Activated CD4-positive, alpha-beta T cell treated with anti-CD3 and anti-CD28 coated beads for 4 hours (primary cell): ENCODE results near the gene TULP1.
A peak's percentile ranks its signal among the peaks of the same experiment; 100 is the strongest.

Source experiments
- DNase-seq, 2 donors: peaks; one replicate each; pipeline ENCODE4 v3.0.0-alpha.2; 2020

TULP1 gene

DNA sequence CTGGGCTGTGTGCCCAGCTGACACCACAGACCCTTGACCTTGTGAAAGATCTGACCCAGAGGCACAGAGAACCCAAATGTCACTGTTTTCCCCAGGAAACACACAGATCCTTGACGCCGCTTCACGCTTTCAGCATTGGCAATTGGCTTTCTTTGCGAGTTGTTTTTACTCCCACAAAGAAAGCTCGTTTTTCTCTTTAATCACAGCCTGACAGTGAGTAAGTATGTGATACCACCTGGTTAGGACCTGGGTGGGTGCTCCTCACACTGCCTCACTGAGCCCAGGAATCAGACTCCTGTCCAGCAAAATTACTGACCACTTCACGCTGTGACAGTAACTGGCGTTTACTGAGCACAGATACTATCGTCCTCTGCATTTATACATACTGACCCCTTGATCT, 31.5 kb downstream of the TULP1 start:
- DNase-seq: no peak

DNA sequence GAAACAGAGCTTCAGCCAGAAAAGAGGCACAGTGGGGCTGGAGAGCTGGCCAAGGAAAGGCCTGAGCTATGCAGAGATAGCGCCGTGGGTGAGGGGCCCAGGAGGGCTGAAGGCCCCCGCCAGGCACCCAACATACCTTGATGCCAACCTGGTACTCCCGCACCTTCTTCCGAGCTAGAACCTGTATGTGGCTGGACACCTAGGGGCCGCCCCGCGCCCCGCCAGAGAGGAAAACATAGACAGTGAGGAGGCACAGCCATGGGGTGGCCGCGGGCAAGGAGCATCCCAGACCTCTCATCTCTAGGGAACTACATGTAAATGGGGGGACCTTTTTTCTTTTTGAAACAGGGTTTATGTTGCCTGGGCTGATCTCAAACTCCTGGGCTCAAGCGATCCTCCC, 32.5 kb downstream of the TULP1 start:
- DNase-seq: no peak

DNA sequence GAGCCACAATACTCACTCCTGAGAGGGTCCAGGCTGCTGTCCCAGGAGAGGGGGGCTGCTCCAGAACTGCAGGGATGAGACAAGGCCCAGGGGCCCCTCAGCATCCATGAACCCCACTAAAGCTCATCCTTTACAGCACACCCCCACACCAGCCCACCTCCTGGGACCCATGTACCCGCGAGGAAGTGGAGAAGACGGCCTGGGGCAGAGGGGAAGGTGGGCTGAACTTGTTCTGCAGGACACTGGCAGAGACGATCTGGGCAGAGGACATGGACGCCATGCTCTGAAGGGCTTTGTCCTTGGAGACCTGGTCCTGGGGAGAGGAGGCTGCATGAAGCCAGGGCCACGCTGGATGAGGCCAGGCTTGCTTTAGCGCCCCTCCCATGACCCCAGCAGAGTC, 34.4 kb downstream of the TULP1 start:
- no peak for DNase-seq

DNA sequence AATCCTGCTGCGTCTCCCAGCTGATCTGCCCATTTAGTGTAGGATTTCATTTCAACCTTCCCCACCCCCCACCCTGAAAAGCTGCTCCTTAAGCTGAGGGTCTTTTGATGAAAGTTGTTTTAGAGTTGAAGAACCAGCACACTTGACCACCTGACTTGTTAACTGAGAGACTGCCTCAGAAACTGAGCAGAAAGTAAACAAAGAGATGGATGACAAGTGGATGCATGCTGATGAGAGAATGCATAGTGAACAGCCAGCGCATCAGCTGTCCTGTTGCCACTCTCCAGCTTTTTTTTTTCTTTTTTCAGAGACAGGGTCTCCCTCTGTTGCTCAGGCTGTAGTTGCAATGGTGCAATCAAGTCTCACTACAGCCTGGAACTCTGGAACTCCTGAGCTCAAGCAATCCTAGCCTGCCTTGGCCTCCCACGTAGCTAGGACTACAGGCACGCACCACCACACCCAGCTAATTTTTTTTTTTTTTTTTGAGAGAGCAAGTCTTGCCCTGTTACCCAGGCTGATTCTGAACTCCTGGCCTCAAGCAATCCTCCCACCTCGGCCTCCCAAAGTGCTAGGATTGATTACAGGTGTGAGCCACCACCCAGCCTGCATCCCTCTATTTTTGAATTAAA, 35.0 kb downstream of the TULP1 start:
- DNase-seq: no peak

DNA sequence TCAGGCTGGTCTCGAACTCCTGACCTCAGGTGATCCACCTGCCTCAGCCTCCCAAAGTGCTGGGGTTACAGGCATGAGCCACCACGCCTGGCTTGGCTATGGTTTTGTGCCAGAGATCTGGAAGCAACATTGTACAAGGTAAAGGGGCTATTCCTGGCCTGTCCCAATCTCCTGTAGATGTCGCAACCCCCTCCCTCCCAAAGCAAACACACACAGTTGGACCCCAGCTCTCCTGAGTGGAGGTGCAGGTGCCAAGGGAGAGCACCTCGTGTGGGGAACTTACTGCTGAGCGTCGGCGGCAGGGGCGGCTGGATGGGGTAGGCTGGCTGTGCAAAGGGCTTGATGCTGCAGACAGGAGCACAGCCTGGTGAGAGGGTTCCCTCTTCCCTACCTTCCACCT, 35.7 kb downstream of the TULP1 start:
- DNase-seq: no peak

DNA sequence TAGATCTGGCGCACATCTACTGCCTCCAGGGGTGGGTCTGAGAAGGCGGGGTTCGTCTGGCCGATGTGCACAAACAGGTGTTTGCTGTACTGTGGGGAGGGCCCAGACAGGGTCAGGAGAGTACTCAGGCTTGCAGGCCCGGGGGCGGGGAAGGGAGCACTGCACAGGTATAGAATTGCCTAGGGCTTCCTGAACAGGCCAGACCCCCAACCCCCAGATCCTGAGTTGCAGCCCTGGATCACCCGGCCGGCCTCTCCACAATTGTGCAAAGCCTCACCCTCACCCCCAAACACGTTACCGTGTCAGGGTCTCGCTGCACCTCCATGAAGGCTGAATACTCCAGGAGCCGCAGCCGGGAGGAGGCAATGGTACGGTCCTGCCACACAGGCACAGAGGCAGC, 36.7 kb downstream of the TULP1 start:
- DNase-seq: no peak

DNA sequence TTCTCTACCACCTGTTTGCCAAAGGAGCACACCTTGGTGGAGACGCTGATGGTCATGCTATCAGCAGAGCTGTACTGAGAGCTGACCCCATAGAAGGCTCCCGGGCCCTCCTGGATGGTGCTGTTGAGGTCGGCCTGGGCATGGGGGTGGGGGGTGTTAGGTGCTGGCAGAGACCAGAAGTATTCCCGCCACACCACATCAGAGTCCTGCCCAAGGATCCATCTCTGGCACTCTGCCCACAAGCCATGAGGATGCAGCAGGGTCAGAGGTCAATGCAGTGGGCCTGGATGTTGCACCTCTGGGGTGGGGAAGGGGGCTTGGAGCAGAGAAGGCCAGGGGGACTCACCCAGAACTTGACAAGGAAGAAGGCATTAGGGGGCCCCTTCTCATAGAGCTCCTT, 37.1 kb downstream of the TULP1 start:
- DNase-seq: no peak

DNA sequence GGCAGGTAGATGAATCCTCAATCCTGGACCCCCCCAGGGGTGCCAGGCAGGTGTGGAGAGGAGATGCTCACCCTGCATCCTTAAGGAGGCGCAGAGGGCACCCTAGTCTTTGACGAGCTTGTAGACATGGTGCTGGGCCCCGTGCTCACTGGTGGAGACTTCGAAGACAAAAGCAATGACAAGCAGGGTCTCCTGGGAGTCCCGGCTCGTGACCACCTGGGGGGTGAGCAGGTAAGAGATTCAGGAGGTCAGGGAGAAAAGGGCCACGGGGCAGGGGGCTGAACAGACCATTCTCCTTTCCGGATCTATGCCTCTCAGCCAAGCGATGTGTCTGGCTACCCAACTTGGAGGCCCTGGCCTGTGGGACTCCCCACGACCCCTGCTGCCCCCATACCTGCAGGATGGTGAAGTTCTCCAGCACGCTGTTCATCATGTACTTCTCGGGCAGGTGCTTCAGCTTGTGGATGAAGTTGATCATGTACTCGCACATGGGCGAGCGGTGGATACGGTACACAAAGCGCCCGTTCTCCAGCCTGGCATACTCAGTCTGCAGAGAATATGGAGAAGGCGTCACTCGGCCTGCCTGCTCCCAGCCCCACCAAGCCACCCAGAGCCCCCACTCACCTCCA, 37.6 kb downstream of the TULP1 start:
- DNase-seq: no peak

DNA sequence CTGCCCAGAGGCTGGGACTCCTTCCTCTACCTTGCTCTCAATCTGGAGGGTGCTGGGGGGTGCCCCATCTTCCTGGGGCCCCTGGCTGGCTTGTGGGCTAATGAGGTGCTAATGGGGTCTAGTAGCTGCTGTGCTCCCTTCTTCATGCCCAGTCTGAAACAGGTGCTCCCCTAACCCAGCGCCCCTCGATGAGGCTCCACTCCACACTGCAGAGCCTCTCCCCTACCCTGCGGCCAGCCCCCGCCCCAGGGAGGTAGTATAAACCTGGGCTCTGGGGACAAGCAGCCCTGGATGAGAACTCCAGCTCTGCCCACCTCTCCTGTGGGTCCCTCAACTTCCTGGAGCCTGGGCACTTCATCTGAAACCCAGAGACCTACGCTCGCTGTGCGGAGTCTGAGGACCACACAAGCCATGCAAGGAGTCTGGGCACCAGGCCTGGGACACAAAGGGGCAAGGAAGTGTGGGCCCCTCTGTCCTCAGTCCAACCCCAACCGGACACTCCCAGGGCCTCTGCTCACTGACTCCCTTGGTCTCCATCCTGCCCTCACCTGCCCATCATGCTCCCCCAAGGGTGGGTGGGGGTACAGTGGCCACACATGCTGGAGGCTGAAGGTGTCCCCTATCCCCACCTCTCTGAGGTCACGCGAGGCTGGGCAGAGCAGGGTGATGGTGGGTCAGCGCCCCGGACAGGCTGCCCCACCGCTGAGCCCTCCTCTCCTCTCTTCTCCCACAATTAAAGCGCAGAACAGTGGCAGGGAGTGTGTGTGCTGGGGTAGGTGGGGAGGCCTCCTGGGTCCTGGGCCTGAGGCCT, 38.4 kb downstream of the TULP1 start:
- no peak for DNase-seq

DNA sequence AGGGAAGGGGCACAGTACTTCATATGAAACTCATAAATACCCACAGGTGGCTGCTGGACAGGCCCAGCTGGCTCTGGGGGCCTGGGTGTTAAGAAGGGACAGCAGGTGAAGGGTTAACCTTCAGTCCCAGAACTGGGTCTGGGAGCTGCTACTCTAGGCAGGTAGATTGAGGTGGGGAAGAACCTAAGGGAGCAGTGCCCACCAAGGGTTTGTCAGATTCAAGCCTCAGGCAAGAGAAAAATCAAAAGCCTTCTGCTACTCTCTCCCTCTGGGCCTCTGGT, 38.9 kb downstream of the TULP1 start:
- no peak for DNase-seq

DNA sequence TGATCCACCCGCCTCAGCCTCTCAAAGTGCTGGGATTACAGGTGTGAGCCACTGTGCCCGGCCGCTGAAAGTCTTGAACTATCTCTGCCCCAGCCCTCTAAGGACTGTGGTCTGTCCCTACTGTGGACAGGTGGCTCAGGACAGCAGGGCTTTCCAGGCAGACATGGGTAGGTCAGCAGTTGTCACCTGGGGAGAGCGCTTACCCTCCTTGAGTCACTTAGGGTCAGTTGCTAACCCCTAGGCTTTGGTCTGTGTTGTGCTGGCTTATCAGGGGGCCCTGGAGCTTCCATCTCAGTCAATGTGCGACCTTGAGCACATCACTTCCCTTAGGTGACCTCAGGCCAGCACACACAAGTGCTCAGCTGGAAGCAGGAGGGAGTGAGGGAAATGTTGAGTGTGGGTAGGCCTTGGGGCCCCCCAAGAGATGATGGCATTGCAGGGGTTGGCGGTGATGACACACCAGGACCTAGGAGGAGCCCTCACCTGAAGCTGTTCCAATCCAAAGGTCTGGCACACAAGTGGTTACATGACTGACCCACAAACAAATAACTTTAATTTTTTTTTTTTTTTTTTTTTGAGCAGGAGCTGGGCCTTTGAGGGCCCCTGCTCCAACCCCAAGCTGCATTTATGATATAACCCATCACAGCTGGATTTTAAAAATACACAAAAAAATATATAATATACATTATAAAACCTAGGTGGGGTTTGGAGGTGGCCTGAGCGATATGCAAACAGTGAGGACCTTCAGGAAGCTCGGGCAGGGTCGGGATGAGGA, 39.4 kb downstream of the TULP1 start:
- DNase-seq: no peak

DNA sequence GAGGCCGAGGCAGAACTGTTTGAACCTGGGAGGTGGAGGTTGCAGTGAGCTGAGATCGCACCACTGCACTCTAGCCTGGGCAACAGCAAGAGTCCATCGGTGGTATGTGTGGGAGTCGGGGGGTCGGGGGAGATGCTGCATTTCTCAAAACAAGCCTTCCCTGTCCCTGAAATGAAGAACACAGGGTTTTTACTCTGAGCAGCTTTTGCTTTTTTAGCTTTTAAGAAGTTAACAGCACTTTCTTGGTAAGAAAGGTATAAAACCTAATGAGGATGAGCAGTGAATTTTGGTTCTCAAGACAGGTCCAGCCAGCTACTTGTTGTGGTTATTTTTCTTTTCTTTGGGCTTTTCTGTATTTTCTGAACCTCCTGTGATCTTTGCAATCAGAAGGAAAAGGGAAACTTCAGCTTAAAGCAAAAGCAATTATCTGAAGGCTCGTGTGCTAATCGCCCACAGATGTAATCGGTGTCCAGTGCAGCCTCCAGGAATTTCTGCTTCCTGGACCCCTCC, 40.8 kb downstream of the TULP1 start:
- DNase-seq: no peak

DNA sequence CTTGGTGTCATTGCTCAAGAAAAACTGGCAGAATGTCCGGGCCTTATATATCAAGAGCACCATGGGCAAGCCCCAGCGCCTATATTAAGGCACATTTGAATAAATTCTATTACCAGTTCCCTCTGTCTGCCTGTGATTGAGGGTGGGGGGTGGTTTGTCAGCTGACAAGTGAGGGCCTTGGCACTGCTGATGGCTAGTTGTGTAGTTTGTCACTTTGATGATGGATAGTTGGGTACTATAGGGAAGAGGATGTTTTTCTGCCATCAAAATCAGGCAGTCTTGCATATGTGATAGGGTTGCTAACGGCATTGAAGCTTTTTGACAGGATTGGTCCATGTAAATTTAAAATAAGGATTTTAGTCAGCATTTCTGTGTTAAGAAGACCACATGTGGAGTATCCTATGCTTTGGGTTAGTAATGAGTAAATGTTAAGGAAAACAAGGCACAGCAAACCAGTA, 42.0 kb downstream of the TULP1 start:
- DNase-seq: no peak

DNA sequence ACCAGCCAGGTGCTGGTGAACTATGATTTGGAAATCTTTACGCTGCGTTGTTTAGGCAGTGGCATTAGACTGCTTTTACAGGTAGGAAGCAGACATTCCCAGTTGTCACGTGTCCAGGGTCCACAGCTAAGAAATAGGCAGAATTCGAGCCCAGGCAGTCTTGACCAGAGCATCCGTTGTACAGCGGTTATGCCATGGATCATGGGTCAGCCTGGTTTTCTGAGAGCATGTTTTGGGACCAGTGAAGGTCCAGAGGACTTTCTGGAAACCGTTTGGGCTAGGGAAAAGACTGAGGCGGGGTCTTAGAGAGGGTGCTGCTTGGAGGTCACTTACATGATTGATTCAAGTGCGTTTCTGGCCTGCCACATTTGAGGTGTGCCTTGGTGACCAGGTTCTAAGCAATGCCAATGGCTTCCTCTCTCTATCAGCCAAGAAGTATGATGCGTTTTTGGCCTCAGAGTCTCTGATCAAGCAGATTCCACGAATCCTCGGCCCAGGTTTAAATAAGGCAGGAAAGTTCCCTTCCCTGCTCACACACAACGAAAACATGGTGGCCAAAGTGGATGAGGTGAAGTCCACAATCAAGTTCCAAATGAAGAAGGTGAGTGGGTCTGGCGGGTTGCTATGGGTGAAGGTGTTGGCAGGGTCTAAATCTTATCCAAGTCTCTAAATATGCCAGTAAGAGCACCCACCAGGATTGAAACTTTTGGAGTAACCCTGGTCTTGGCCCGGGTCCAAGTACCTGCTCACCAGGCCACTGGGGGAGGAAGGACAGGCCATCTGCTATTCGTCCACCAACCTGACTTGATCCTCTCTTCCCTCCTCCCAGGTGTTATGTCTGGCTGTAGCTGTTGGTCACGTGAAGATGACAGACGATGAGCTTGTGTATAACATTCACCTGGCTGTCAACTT, 42.7 kb downstream of the TULP1 start:
- DNase-seq: no peak

DNA sequence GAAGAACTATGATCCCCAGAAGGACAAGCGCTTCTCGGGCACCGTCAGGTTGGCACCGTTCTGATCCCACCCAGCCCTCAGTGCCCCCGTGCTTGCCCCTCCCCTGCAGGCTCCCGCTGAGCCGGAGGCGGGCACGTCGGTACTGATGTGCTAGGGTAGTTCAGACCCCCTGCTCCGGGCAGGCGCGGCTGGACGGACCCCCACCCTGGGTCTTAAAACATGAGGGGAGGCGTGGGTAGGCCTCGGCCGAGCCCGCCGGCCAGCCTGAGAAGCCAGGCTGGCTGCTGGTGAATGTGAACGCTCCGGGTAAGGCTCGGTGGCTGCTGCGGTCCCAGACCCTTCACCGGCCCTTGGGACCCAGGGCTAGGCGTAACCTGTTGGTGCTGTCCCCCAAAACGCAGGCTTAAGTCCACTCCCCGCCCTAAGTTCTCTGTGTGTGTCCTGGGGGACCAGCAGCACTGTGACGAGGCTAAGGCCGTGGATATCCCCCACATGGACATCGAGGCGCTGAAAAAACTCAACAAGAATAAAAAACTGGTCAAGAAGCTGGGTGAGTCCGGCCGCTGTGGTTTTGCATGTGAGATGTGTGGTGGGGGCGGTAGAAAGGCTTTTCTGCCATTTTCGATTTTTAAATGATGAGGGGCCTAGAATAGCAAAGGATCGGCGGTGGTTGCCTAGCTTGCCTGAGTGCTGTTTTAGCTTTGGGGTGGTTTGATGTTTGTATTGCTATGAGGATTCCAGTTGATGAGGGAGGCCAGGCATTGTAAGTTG, 43.5 kb downstream of the TULP1 start:
- DNase-seq: peak in 1 of 2 donors; percentile 45

DNA sequence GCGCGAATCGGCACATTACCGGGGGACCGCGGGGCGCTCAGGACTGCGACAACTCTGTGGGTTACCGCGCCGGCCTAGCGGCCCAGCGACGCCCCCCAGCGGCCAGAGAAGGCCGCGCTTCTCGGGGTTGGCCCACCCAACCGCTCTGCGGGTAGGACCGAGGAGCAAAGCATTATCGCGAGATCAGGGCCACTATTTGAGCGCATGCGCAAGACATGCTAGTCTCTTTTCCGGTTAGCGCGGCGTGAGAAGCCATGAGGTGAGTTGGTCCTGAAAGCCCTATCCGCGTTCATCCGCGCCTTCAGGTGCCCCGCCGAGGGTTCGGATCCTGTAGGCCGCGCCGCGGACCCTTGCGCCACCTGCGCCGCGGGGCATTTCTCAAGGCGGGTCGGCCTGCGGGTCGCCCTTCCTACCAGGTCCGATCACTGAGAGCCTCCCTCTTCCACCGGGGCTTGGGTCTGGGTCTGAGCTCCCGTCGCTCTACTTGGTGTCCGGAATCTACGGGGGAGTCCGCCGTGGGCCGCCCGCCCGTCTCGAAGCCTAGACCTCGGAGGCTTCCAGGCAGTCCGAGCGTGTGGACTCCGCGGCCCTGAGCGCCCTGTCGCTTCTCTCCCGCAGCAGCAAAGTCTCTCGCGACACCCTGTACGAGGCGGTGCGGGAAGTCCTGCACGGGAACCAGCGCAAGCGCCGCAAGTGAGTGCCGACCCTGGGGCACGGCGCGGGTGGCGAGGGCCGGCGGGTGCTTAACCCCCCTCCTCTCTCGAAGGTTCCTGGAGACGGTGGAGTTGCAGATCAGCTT, 44.3 kb downstream of the TULP1 start, which contains the start of gene RPL10A:
Gene RPL10A (plus strand): TSS at position 221 of the 799 bp plus-strand sequence. CDS start 34 bp downstream, at position 255.
- peak; percentile 95 to 96 for DNase-seq

DNA sequence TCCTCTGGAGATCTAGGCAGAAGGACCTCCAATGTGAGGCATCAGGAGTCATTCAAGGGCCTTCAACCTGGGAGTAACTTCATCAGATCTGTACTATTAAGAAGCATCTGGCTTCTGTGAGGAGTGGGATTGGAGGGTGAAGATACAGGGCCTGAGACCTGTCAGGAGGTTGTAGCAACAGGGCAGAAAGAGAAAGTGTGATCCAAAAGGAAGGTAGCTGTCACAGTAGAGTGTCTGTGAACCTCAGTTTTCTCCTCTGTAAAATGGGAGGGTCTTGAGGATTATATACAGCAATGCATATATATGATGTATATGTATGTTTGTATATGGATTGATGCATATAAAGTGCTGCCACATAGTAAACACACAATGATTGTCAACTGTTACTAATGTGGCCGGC, 47.0 kb downstream of the TULP1 start:
- DNase-seq: no peak

DNA sequence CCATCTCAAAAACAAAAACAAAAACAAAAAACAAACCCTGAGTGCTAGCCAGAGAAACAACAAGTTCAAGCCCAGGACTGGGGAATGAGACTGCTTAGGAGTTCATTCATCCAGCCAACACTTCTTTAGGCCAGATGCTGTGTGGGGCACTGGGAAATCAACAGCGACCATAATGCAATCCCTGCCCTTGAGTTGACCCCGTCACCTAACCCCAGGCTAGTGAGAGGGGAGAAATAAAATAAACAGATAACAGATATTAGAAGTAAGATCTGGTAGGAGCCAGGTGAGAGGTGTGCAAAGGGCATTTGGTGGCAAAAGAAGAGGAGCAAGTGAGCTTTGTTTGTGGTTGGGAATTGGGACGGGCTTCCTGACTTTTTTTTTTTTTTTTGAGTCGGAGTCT, 49.4 kb downstream of the TULP1 start:
- no peak for DNase-seq

DNA sequence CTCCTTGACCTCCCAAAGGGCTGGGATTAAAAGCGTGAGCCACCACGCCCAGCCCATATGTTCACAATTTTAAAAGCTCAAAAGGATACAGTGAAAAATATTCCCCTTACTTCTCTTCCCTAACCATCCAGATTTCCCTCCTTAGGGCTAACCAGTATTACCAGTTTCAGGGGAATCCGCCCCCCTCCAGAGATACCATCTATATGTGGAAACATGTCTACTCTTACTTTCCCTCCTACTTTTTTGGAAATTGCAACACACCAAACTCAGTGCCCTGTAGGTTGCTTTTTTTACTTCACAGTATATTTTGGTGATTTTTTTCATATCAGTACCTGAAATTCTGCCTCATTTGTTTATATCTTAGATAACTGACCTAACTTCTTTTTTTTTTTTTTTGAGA, 51.4 kb downstream of the TULP1 start:
- no peak for DNase-seq

DNA sequence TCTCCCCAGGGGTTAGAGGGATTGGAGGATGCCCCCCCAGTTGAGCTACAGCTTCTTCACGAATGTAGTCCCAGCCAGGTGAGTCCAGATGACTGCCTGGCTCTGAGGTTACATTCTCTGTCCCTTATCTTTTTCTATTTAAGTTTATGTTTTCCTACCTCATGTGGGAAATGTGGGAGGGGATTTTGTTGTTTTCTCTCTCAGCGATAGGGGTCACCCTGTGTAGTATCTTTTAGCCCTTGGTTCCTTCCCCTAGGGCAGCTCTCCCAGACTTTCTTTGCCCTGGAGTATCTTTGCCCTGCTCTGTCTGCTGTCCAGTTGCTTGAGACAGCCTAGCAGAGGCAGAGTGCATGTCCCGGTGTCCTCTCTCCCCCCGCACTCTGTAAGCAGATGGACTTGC, 54.8 kb downstream of the TULP1 start:
- no peak for DNase-seq
